A549 treated with dexamethasone at 1 μM for 4 hours (cell line): ENCODE data around the gene LILRB1. TPM values are rescaled to one million over a fixed set of nuclear protein-coding genes. Genes with fewer than 3 reads are reported as not detected.

ENCODE experiments used
- total RNA-seq: library from RNA; stranded (reverse); fragments of 200-300 nt; extraction: Qiagen RNA extraction; gene quantifications from 5 replicates; pipeline ENCODE4 v1.2.3, GENCODE V29; 2022

LILRB1 gene
- total RNA-seq, result 0.07 to 0.15 TPM in 2 of 5 replicates, not detected in the others

DNA sequence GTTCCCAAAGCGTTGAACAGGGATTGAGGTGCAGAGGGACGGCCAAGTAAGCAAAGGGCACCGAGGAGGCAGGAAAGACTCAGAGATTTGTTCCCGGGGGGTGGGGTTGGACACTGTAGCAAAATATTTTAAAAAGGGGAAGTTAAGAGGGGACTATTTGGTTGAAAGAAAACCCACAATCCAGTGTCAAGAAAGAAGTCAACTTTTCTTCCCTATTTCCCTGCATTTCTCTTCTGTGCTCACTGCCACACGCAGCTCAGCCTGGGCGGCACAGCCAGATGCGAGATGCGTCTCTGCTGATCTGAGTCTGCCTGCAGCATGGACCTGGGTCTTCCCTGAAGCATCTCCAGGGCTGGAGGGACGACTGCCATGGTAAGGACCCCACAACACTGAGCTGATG is at the start of gene LILRB1:
LILRB1 (plus strand) TSS at position 223 of the 400 bp plus-strand sequence. CDS start 590 bp downstream, outside the sequence.

DNA sequence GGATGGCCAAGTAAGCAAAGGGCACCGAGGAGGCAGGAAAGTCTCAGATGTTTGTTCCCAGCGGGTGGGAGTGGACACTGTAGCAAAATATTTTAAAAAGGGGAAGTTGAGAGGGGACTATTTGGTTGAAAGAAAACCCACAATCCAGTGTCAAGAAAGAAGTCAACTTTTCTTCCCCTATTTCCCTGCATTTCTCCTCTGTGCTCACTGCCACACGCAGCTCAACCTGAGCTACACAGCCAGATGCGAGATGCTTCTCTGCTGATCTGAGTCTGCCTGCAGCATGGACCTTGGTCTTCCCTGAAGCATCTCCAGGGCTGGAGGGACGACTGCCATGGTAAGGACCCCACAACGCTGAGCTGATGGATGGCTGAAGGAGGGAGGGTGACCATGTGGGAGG is 36.8 kb upstream of the LILRB1 start, which contains the start of gene LILRA1:
LILRA1 (plus strand) TSS at position 188 of the 400 bp plus-strand sequence. CDS start 613 bp downstream, outside the sequence.

DNA sequence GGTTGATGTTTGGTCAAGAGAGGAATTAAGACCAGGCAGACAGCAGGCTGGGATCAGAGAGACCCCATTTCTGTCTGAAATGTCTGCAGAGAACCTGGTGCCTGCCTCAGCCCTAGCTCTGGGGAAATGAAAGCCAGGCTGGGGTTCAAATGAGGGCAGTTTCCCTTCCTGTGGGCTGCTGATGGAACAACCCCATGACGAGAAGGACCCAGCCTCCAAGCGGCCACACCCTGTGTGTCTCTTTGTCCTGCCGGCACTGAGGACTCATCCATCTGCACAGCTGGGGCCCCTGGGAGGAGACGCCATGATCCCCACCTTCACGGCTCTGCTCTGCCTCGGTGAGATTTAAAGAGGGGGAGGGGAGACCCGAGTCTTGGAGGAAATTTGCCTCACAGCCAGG is 32.4 kb downstream of the LILRB1 start, which contains the start of gene LILRB4:
LILRB4 (plus strand) TSS at position 256 of the 400 bp plus-strand sequence; CDS start at position 305, 49 bp downstream.

Other genes starting within 250 kb of the LILRB1 start
- gene TTYH1, start 215.0 kb upstream of the LILRB1 start, total RNA-seq, result 0.12 to 0.13 TPM in 2 of 5 replicates, not detected in the others
- gene LENG8, start 181.3 kb upstream of the LILRB1 start, total RNA-seq, result 44.6 to 146 TPM (median 120 TPM) in 5 replicates
- gene LENG9, start 166.7 kb upstream of the LILRB1 start, total RNA-seq, result 3.9 to 7.7 TPM (median 6.7 TPM) in 5 replicates
- gene CDC42EP5, start 157.2 kb upstream of the LILRB1 start, total RNA-seq, result 0.09 TPM in 1 of 5 replicates, not detected in the others
- not detected in 5 replicates for gene LAIR2, start 127.7 kb upstream of the LILRB1 start, total RNA-seq
- not detected in 5 replicates for gene LILRA2, start 56.7 kb upstream of the LILRB1 start, total RNA-seq
- gene LILRA1, start 36.9 kb upstream of the LILRB1 start, total RNA-seq, result not detected in 5 replicates
- gene LILRB4, start 32.5 kb downstream of the LILRB1 start, total RNA-seq, result not detected in 5 replicates
- not detected in 5 replicates for gene KIR3DL3, start 94.0 kb downstream of the LILRB1 start, total RNA-seq
- not detected in 5 replicates for gene KIR2DL3, start 108.0 kb downstream of the LILRB1 start, total RNA-seq
- gene KIR2DL1, start 139.3 kb downstream of the LILRB1 start, total RNA-seq, result not detected in 5 replicates
- gene KIR2DL4, start 173.1 kb downstream of the LILRB1 start, total RNA-seq, result not detected in 5 replicates
- not detected in 5 replicates for gene KIR3DL1, start 186.0 kb downstream of the LILRB1 start, total RNA-seq
- not detected in 5 replicates for gene KIR2DS4, start 202.2 kb downstream of the LILRB1 start, total RNA-seq
- not detected in 5 replicates for gene KIR3DL2, start 220.0 kb downstream of the LILRB1 start, total RNA-seq
- not detected in 5 replicates for gene FCAR, start 243.8 kb downstream of the LILRB1 start, total RNA-seq